GM12878 (cell line): Measurements from ENCODE around the gene ANKRD42. TPM values are rescaled to one million over a fixed set of nuclear protein-coding genes. Genes with fewer than 3 reads are reported as not detected.

Experiments
- ASH2L ChIP-seq: fragments of 300-600, 200-600 bp; sonication (generic); IDR thresholded peaks from 2 replicates; pipeline ENCODE4 v1.6.1; 2017; ENCODE audit warnings: low read depth, mild to moderate bottlenecking, borderline replicate concordance
- CBFB ChIP-seq: IDR thresholded peaks from 2 replicates; pipeline ENCODE4 v1.6.1; 2016; ENCODE audit warnings: antibody characterized with exemption, low read depth
- CEBPB ChIP-seq, 2 experiments: fragments of 150-350 bp in 1 of 2; IDR thresholded peaks; 2 replicates each; pipeline ENCODE4 v1.6.1; 2012 to 2014; ENCODE audit warnings: low read depth in 2 of 2, low read length in 2 of 2, borderline replicate concordance in 1 of 2, inconsistent platforms in 1 of 2
- CHD1 ChIP-seq: IDR thresholded peaks from 2 replicates; pipeline ENCODE4 v1.6.1; 2012; ENCODE audit warnings: low read depth, low read length, improper control_type of control experiment
- CHD2 ChIP-seq: IDR thresholded peaks from 2 replicates; pipeline ENCODE4 v1.6.1; 2011; ENCODE audit warnings: low read depth, low read length, improper control_type of control experiment, borderline replicate concordance
- GABPA ChIP-seq: IDR thresholded peaks from 2 replicates; pipeline ENCODE4 v1.6.1; 2014; ENCODE audit warnings: antibody characterized with exemption, low read depth, mild to moderate bottlenecking, inconsistent platforms
- HDGF ChIP-seq: fragments of 450-650 bp; IDR thresholded peaks from 2 replicates; pipeline ENCODE4 v1.6.1; 2016; ENCODE audit warnings: antibody characterized with exemption
- IKZF2 ChIP-seq, 2 experiments: fragments of 450-650 bp; IDR thresholded peaks; 2 replicates each; pipeline ENCODE4 v1.6.1; 2017; ENCODE audit warnings: mild to moderate bottlenecking in 2 of 2, moderate library complexity in 2 of 2
- IRF4 ChIP-seq: IDR thresholded peaks from 2 replicates; pipeline ENCODE4 v1.6.1; 2011; ENCODE audit warnings: low read depth, low read length
- LARP7 ChIP-seq: fragments of 450-650 bp; IDR thresholded peaks from 2 replicates; pipeline ENCODE4 v1.6.1; 2017; ENCODE audit warnings: mild to moderate bottlenecking
- NR2C2 ChIP-seq: IDR thresholded peaks from 2 replicates; pipeline ENCODE4 v1.6.1; 2011; ENCODE audit warnings: borderline replicate concordance, low read depth; ENCODE audit not compliant: control insufficient read depth, insufficient read length
- NR2F1 ChIP-seq: fragments of 450-650 bp; conservative IDR thresholded peaks from 2 replicates; pipeline ENCODE4 v1.6.1; 2017; ENCODE audit warnings: mild to moderate bottlenecking
- NRF1 ChIP-seq: conservative IDR thresholded peaks from 2 replicates; pipeline ENCODE4 v1.6.1; 2011; ENCODE audit warnings: mild to moderate bottlenecking, low read depth, low read length, improper control_type of control experiment
- POLR2AphosphoS2 ChIP-seq: IDR thresholded peaks from 2 replicates; pipeline ENCODE4 v1.6.1; 2011; ENCODE audit warnings: low read depth, mild to moderate bottlenecking, low read length, improper control_type of control experiment, moderate library complexity
- POLR2AphosphoS5 ChIP-seq: IDR thresholded peaks from 2 replicates; pipeline ENCODE4 v1.6.1; 2011; ENCODE audit warnings: mild to moderate bottlenecking, low read length, inconsistent platforms
- RB1 ChIP-seq: fragments of 450-650 bp; formaldehyde crosslinking; IDR thresholded peaks from 2 replicates; pipeline ENCODE4 v1.6.1; 2017; ENCODE audit warnings: mild to moderate bottlenecking, borderline replicate concordance
- RBBP5 ChIP-seq: fragments of 200-600 bp; sonication (generic); conservative IDR thresholded peaks from 2 replicates; pipeline ENCODE4 v1.6.1; 2016
- RCOR1 ChIP-seq: conservative IDR thresholded peaks from 2 replicates; pipeline ENCODE4 v1.6.1; 2012; ENCODE audit warnings: low read depth, low read length, improper control_type of control experiment
- RELA ChIP-seq: fragments of 450-650 bp; IDR thresholded peaks from 2 replicates; pipeline ENCODE4 v1.8.0; 2014; ENCODE audit warnings: borderline replicate concordance; ENCODE audit not compliant: partially characterized antibody
- RFX5 ChIP-seq: IDR thresholded peaks from 2 replicates; pipeline ENCODE4 v1.6.1; 2011; ENCODE audit warnings: low read depth, low read length, improper control_type of control experiment
- SRF ChIP-seq, 2 experiments: IDR thresholded peaks; 2 replicates each; pipeline ENCODE4 v1.6.1; 2011; ENCODE audit warnings: low read depth in 2 of 2, low read length in 2 of 2, mild to moderate bottlenecking in 1 of 2, moderate library complexity in 1 of 2
- STAT3 ChIP-seq: IDR thresholded peaks from 2 replicates; pipeline ENCODE4 v1.6.1; 2011; ENCODE audit warnings: low read depth, low read length, improper control_type of control experiment
- TAF1 ChIP-seq: IDR thresholded peaks from 2 replicates; pipeline ENCODE4 v1.6.1; 2011; ENCODE audit warnings: mild to moderate bottlenecking, low read depth, low read length, borderline replicate concordance
- YBX1 ChIP-seq: fragments of 450-650 bp; IDR thresholded peaks from 2 replicates; pipeline ENCODE4 v1.6.1; 2016; ENCODE audit warnings: antibody characterized with exemption
- YY1 ChIP-seq: IDR thresholded peaks from 2 replicates; pipeline ENCODE4 v1.6.1; 2011; ENCODE audit warnings: low read depth, mild to moderate bottlenecking, low read length
- polyA plus RNA-seq, 11 experiments: library from polyadenylated mRNA; depleted of rRNA in 4 of 11; unstranded in 6 of 11; stranded (reverse) in 5 of 11; fragments of >200 nt; fragmentation: Nextera tagmentation in 4 of 11; fragmentation: Illumina TruSeq in 1 of 11; extraction: Ambion mirVana in 4 of 11; extraction: Trizol in 1 of 11; gene quantifications; 1 replicate in 1 of 11; 2 replicates in 10 of 11; pipeline versions ENCODE4 v1.2.1 to v1.2.3, GENCODE V29; 2011 to 2016; ENCODE audit warnings: inconsistent platforms in 2 of 11, missing spikeins in 2 of 11, low read depth in 1 of 11
- total RNA-seq, 4 experiments: library from RNA; depleted of rRNA in 3 of 4; stranded (reverse); fragments of >200 nt in 3 of 4; fragmentation: Illumina TruSeq in 1 of 4; extraction: Trizol in 1 of 4; gene quantifications; 2 replicates each; pipeline versions ENCODE4 v1.2.1 to v1.2.3, GENCODE V29; 2013 to 2021
- TF ChIP-seq, protein P1 (sequence below): fragments of 450-650 bp; IDR thresholded peaks from 2 replicates; pipeline ENCODE4 v1.6.1; 2016; ENCODE audit warnings: mild to moderate bottlenecking
- TF ChIP-seq, protein P2 (sequence below): fragments of 450-650 bp; conservative IDR thresholded peaks from 2 replicates; pipeline ENCODE4 v1.6.1; 2017; ENCODE audit warnings: mild to moderate bottlenecking, moderate library complexity
- TF ChIP-seq, protein P3 (sequence below): fragments of 450-650 bp; IDR thresholded peaks from 2 replicates; pipeline ENCODE4 v1.6.1; 2016; ENCODE audit warnings: mild to moderate bottlenecking

The ANKRD42 gene
- total and polyA plus RNA-seq, 10 of the 15 experiments (the other 5 are each of a cell fraction or from before 2014, with no cell fraction given) = 0.68 to 3.2 (median 2.0) TPM

DNA sequence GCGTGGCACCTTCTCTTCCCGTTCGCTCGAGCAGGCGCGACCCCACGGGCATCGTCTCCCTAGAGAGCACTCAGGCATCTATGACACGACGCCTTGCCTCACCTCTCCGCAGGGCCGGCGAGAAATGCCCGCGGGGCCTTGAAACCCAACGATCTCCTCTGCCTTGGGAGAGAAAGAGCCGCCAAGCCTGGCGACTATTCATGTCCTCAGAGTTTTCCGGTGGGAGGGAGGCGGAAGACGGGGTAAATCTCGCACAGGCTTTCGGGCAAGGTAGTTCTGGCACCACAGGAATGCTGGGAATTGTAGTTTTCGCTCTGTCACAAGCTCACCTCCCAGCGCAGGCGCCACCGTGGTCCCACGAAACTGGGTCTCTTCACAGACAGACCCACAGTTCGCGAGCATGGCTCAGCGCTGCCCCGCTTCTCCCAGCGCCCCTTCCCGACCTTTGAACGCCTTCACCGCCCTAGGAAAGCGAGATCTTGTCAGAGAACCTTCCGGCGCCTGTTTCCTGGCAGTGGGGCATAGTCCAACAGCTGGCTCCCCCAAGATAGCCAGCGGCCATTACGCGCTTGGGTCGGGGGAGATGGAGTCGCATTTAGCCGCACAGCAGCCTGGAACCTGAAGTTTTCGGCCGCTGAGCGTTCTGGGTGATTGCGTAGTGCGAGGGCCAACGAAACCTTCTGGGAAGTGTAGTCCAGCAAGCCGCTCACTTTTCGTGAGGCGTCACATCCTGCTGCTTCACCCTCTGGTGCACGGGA lies 92.4 kb downstream of the ANKRD42 start, which contains the start of gene CCDC90B (continued):
- TF ChIP-seq GABPA (peak; percentile 85), NRF1 (peak; percentile 64), STAT3 (no peak), YY1 (peak; percentile 99), IRF4 (0 out of 2 replicates have a peak, but pooled peaks have one; percentile 41), RELA (no peak), NR2C2 (no peak), LARP7 (peak; percentile 75), HDGF (peak; percentile 76; the same call in 1 of the 2 replicates), NR2F1 (0 out of 2 replicates have a peak, but pooled peaks have one; percentile 14), YBX1 (no peak), CEBPB (IDR thresholded peaks at IDR 0.05; ENCODE audit: borderline replicate concordance in 1 of 2, low read depth in 2 of 2, low read length in 2 of 2) (peak in 1 of 2 experiments; percentile 64; a peak in 1 of 4 replicates), TAF1 (peak; percentile 75), ASH2L (peak; percentile 66; the same call in 1 of the 2 replicates), CHD2 (peak; percentile 78), SRF (IDR thresholded peaks at IDR 0.05; ENCODE audit: low read depth in 2 of 2, low read length in 2 of 2) (peak in 1 of 2 experiments; percentile 5; a peak in 1 of 4 replicates), CBFB (peak; percentile 82), CHD1 (0 out of 2 replicates have a peak, but pooled peaks have one; percentile 48), POLR2AphosphoS5 (peak; percentile 95), RFX5 (0 out of 2 replicates have a peak, but pooled peaks have one; percentile 39), RBBP5 (no peak), POLR2AphosphoS2 (peak; percentile 92), IKZF2 (IDR thresholded peaks at IDR 0.05) (peak; percentile 56 to 73; a peak in 3 of 4 replicates), RCOR1 (0 out of 2 replicates have a peak, but pooled peaks have one; percentile 74), RB1 (peak; percentile 72; the same call in 1 of the 2 replicates)
- TF ChIP-seq, protein P1, sequence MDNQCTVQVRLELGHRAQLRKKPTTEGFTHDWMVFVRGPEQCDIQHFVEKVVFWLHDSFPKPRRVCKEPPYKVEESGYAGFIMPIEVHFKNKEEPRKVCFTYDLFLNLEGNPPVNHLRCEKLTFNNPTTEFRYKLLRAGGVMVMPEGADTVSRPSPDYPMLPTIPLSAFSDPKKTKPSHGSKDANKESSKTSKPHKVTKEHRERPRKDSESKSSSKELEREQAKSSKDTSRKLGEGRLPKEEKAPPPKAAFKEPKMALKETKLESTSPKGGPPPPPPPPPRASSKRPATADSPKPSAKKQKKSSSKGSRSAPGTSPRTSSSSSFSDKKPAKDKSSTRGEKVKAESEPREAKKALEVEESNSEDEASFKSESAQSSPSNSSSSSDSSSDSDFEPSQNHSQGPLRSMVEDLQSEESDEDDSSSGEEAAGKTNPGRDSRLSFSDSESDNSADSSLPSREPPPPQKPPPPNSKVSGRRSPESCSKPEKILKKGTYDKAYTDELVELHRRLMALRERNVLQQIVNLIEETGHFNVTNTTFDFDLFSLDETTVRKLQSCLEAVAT = 0 out of 2 replicates have a peak, but pooled peaks have one; percentile 28
- TF ChIP-seq, protein P2, sequence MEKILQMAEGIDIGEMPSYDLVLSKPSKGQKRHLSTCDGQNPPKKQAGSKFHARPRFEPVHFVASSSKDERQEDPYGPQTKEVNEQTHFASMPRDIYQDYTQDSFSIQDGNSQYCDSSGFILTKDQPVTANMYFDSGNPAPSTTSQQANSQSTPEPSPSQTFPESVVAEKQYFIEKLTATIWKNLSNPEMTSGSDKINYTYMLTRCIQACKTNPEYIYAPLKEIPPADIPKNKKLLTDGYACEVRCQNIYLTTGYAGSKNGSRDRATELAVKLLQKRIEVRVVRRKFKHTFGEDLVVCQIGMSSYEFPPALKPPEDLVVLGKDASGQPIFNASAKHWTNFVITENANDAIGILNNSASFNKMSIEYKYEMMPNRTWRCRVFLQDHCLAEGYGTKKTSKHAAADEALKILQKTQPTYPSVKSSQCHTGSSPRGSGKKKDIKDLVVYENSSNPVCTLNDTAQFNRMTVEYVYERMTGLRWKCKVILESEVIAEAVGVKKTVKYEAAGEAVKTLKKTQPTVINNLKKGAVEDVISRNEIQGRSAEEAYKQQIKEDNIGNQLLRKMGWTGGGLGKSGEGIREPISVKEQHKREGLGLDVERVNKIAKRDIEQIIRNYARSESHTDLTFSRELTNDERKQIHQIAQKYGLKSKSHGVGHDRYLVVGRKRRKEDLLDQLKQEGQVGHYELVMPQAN = peak; percentile 92
- TF ChIP-seq, protein P3, sequence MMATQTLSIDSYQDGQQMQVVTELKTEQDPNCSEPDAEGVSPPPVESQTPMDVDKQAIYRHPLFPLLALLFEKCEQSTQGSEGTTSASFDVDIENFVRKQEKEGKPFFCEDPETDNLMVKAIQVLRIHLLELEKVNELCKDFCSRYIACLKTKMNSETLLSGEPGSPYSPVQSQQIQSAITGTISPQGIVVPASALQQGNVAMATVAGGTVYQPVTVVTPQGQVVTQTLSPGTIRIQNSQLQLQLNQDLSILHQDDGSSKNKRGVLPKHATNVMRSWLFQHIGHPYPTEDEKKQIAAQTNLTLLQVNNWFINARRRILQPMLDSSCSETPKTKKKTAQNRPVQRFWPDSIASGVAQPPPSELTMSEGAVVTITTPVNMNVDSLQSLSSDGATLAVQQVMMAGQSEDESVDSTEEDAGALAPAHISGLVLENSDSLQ = peak; percentile 75
